Chondrocyte (in vitro differentiated cells): ENCODE data around the gene OSBPL6. TPM values are rescaled to one million over a fixed set of nuclear protein-coding genes. Genes with fewer than 3 reads are reported as not detected.

Experiments
- DNase-seq: peaks from one replicate; pipeline ENCODE4 v3.0.0; 2021; ENCODE audit warnings: mixed read lengths, low spot score
- H3K27ac Mint-ChIP-seq: one replicate; pipeline ENCODE4 v1.8.0; 2021; ENCODE audit warnings: mild to moderate bottlenecking, moderate library complexity, mixed read lengths; ENCODE audit not compliant: unreplicated experiment
- H3K27me3 Mint-ChIP-seq: 2 replicates; pipeline ENCODE4 v1.8.0; 2021; ENCODE audit warnings: low read depth, mixed read lengths
- H3K36me3 Mint-ChIP-seq: 2 replicates; pipeline ENCODE4 v1.8.0; 2021; ENCODE audit warnings: low read depth, mixed read lengths
- H3K4me1 Mint-ChIP-seq: 2 replicates; pipeline ENCODE4 v1.8.0; 2021; ENCODE audit warnings: low read depth, mild to moderate bottlenecking, mixed read lengths
- H3K4me3 Mint-ChIP-seq: one replicate; pipeline ENCODE4 v1.8.0; 2021; ENCODE audit warnings: mild to moderate bottlenecking, moderate library complexity, mixed read lengths; ENCODE audit not compliant: unreplicated experiment
- H3K9me3 Mint-ChIP-seq: 2 replicates; pipeline ENCODE4 v1.8.0; 2021; ENCODE audit warnings: low read depth, mixed read lengths
- CTCF ChIP-seq: fragments of 200-600 bp; sonication (generic); IDR thresholded peaks from 2 replicates; pipeline ENCODE4 v1.5.0; 2021; ENCODE audit warnings: antibody characterized with exemption, mild to moderate bottlenecking, moderate library complexity
- total RNA-seq: library from RNA; stranded (reverse); gene quantifications from 3 replicates; pipeline ENCODE4 v1.2.1, GENCODE V29; 2021

The OSBPL6 gene
- total RNA-seq, 1 donor from 2014 or later, result 10.3 TPM

DNA sequence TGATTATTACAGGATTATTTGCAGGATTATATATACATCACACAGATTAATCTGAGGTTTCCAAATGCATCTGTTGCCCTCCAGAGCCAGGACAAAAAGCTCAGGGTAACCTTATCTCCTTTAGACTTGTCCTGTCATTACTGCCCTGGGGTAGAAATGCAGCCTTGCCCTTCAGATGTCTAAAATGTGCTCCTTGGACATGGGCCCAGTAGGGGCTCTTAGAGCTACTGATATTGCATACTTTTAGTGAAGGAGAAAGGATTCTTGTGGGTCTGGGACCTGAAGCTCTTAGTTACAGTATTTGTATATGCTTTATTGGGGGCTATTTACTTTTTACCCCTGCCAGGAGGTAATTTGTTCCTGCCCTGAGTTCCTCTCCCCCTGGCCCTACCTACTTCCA, 200.5 kb downstream of the OSBPL6 start:
- H3K4me1 Mint-ChIP-seq, result no peaks in the 10 kb centered on the region
- no peaks in the 10 kb centered on the region for H3K27me3 Mint-ChIP-seq
- H3K36me3 Mint-ChIP-seq, result peaks cover 5% of the 10 kb centered on the region
- no peaks in the 10 kb centered on the region for H3K9me3 Mint-ChIP-seq
- no peak for TF ChIP-seq CTCF
- no peak overlapping the region for H3K4me3 Mint-ChIP-seq
- no peak for DNase-seq
- H3K27ac Mint-ChIP-seq, result no peak overlapping the region

DNA sequence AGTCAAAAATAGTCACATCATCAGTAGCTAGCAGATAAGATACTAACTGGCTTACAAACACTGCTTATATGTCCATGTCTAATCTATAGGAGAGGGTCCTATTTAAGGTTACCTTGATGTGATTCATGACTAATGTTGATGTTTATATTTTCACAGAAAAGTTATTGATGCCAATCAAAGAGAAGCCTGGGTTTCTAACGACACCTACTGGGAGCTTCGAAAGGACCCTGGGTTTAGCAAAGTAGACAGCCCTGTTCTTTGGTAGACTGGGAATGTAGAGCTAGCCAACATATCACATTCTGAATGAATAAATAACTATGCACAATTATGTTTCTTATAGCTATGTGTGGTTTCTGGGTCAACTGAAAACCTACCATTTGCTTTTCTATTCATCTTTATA, 201.0 kb downstream of the OSBPL6 start:
- Mint-ChIP-seq H3K9me3 (no peaks in the 10 kb centered on the region), H3K4me3 (no peak overlapping the region)

DNA sequence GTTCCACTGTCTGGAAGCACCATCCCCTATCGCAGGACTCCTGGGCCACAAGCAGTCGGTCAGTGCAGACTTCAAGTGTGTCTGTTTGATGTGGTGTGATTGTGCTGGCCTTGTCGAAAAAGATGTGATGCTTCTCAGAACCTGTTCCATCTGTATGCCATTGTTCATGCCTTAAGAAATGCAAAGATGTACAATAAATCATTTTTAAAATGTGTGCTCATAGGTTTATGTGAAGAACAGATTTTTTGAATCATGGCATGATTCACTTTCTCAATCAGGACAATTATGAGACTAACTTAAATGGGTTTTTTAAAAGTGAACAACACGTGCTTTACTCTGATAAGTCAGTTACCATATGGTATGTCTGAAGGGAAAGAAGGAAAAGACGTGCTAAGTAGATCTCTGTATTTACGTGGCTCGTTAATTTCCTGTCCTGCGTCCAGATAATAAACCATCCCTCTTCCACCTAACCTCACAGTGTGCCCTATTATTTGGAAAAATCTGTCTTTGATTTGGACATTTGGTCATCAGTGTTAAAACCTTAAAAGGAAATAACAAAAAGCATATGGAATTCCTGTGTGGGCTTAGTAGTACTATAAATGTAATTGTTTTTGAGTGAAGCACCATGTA, 201.7 kb downstream of the OSBPL6 start:
- Mint-ChIP-seq H3K27ac (no peak overlapping the region), H3K27me3 (no peaks in the 10 kb centered on the region), H3K4me1 (no peaks in the 10 kb centered on the region), H3K36me3 (peaks cover under 1% of the 10 kb centered on the region), H3K4me3 (no peak overlapping the region), H3K9me3 (no peaks in the 10 kb centered on the region)
- DNase-seq, result no peak
- no peak for TF ChIP-seq CTCF

More for the DNA sequence above, 201.0 kb downstream of the OSBPL6 start:
- no peak for TF ChIP-seq CTCF
- Mint-ChIP-seq H3K27me3 (no peaks in the 10 kb centered on the region), H3K4me1 (no peaks in the 10 kb centered on the region), H3K27ac (no peak overlapping the region), H3K36me3 (peaks cover 3% of the 10 kb centered on the region)
- no peak for DNase-seq

DNA sequence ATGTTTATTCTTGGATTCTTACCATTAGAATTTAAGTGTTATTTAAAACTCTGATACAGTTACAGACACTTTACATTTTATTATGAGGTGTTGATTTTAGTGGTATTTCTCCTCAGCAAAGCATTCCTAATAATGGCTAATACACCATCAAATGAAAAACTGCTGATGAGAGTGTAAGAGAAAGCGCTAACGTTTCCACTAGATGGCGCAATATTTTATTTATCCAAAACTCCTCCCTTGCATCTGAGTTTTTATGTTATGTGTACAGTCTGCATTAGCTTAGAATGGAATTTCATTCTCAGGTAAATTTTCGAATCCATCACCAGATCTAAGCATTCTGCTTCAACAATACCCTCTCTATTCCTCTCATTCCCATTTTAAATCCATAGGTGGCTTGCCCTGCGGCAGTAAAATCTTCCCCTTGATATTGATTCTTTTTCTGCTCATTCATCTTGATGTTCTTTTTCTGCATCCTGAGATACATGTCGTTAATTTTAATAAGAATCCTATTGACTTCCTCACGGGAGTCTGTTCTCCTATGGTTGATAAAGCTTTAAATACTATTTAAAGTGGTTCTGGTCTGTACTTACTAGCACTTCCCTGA, 202.8 kb downstream of the OSBPL6 start:
- no peaks in the 10 kb centered on the region for H3K9me3 Mint-ChIP-seq
- no peak for DNase-seq
- no peaks in the 10 kb centered on the region for H3K36me3 Mint-ChIP-seq
- H3K27me3 Mint-ChIP-seq, result no peaks in the 10 kb centered on the region
- H3K4me3 Mint-ChIP-seq, result no peak overlapping the region
- peak; percentile 90 for TF ChIP-seq CTCF
- H3K27ac Mint-ChIP-seq, result no peak overlapping the region
- H3K4me1 Mint-ChIP-seq, result no peaks in the 10 kb centered on the region

GRCh38 chr2:178401994-178402437, 207.7 kb downstream of the OSBPL6 start:
- Mint-ChIP-seq H3K4me3 (no peak overlapping the region), H3K4me1 (peaks cover 8% of the 10 kb centered on the region), H3K36me3 (no peaks in the 10 kb centered on the region), H3K27ac (no peak overlapping the region), H3K27me3 (no peaks in the 10 kb centered on the region), H3K9me3 (no peaks in the 10 kb centered on the region)
- DNase-seq, result no peak
- no peak for TF ChIP-seq CTCF
